ENCODE measurements around the gene PICALM. TPM values are rescaled to one million over a fixed set of nuclear protein-coding genes. Genes with fewer than 3 reads are reported as not detected.

The PICALM gene
- total and polyA plus RNA-seq, 10 of the 15 experiments (the other 5 are each of a cell fraction or from before 2014, with no cell fraction given): 4.3 to 150 (median 41.8) TPM

- H3K4me3 ChIP-seq: no peak overlapping the region
- H3K9me3 ChIP-seq (replicated peaks; ENCODE audit: control insufficient read depth, insufficient read depth, low read length): peaks cover 12% of the 10 kb centered on the region
- ChIA-PET SMC1A (ENCODE audit: uncharacterized antibody, unreplicated experiment) (interaction anchor here (2.0 to 4.6 kb wide), 5 partner anchors 8 to 143 kb away, joined by 6 to 38 read pairs (median 10); partner anchors contain the start of gene PICALM), CTCF (interaction anchor here (1.6 to 7.1 kb wide), 4 partner anchors 9 to 169 kb away, joined by 4 to 33 read pairs (median 8); no protein-coding TSS in a partner anchor), RAD21 (ENCODE audit: unreplicated experiment) (interaction anchor here (1.4 kb wide), 2 partner anchors 17 to 61 kb away, joined by 3 to 6 read pairs; no protein-coding TSS in a partner anchor), POLR2A (no interaction called here)
- no peak for DNase-seq (ENCODE audit: low read depth, low spot score)
- H3K36me3 ChIP-seq (ENCODE audit: control insufficient read depth in 2 of 2, insufficient read depth in 2 of 2, low read length in 1 of 2): no peaks in the 10 kb centered on the region
- TF ChIP-seq TBL1XR1 (IDR thresholded peaks at IDR 0.05; ENCODE audit: low read depth, low read length) (no peak), IRF4 (IDR thresholded peaks at IDR 0.05; ENCODE audit: low read depth, low read length) (no peak), CBFB (IDR thresholded peaks at IDR 0.05; ENCODE audit: low read depth) (no peak), IRF3 (IDR thresholded peaks at IDR 0.05) (no peak), RB1 (IDR thresholded peaks at IDR 0.05; ENCODE audit: borderline replicate concordance) (no peak), MXI1 (IDR thresholded peaks at IDR 0.05; ENCODE audit: low read depth, low read length) (no peak), ZNF24 (IDR thresholded peaks at IDR 0.05) (no peak), SMAD5 (IDR thresholded peaks at IDR 0.05; ENCODE audit: low read depth) (no peak)
- TF ChIP-seq, protein P1, sequence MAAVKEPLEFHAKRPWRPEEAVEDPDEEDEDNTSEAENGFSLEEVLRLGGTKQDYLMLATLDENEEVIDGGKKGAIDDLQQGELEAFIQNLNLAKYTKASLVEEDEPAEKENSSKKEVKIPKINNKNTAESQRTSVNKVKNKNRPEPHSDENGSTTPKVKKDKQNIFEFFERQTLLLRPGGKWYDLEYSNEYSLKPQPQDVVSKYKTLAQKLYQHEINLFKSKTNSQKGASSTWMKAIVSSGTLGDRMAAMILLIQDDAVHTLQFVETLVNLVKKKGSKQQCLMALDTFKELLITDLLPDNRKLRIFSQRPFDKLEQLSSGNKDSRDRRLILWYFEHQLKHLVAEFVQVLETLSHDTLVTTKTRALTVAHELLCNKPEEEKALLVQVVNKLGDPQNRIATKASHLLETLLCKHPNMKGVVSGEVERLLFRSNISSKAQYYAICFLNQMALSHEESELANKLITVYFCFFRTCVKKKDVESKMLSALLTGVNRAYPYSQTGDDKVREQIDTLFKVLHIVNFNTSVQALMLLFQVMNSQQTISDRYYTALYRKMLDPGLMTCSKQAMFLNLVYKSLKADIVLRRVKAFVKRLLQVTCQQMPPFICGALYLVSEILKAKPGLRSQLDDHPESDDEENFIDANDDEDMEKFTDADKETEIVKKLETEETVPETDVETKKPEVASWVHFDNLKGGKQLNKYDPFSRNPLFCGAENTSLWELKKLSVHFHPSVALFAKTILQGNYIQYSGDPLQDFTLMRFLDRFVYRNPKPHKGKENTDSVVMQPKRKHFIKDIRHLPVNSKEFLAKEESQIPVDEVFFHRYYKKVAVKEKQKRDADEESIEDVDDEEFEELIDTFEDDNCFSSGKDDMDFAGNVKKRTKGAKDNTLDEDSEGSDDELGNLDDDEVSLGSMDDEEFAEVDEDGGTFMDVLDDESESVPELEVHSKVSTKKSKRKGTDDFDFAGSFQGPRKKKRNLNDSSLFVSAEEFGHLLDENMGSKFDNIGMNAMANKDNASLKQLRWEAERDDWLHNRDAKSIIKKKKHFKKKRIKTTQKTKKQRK (IDR thresholded peaks at IDR 0.05; ENCODE audit: low read depth, low read length): no peak
- intact Hi-C loops (cut with micrococcal nuclease; ENCODE audit: unreplicated experiment) (no loop called here), in situ Hi-C loops (cut with MboI) (no loop called here)
- peaks cover 100% of the 10 kb centered on the region for H3K79me2 ChIP-seq (ENCODE audit: control insufficient read depth, insufficient read depth, low read length)
- no peak overlapping the region for H2AFZ ChIP-seq (ENCODE audit: control insufficient read depth, low read depth, low read length)
- BruUV-seq (replicated peaks): no TSS peak
- peaks cover 27% of the 10 kb centered on the region for H3K4me1 ChIP-seq (ENCODE audit: control insufficient read depth, insufficient read depth, low read length)
- H3K27ac ChIP-seq (ENCODE audit: control insufficient read depth, insufficient read depth): no peak overlapping the region
- no peaks in the 10 kb centered on the region for H4K20me1 ChIP-seq (ENCODE audit: control insufficient read depth, insufficient read depth)
- no peak for FAIRE-seq
- no peak overlapping the region for H3K4me2 ChIP-seq (ENCODE audit: control insufficient read depth, insufficient read depth)
- H3K9ac ChIP-seq (ENCODE audit: control insufficient read depth, insufficient read depth, low read length): no peak overlapping the region
- no peak for ATAC-seq
- no peaks in the 10 kb centered on the region for H3K27me3 ChIP-seq (replicated peaks in 1 of 2; ENCODE audit: control insufficient read depth in 2 of 2, insufficient read depth in 2 of 2, low read length in 1 of 2)
These were observed 18.6 kb downstream of the PICALM start for GRCh38 chr11:86050196-86050709.

All from GM12878 (cell line).